HG02973 (cell line): ENCODE measurements around the gene WDHD1.
"Not testable (repeated sequence)": the region's sequence is repeated elsewhere in the genome, so short reads cannot be mapped to it uniquely, and the experiment has no call there.

Source experiments
- ATAC-seq: cut with Tn5 transposase; IDR thresholded peaks from one replicate; pipeline ENCODE4 v1.9.1; 2021; ENCODE audit warnings: moderate library complexity; ENCODE audit not compliant: unreplicated experiment

WDHD1 gene

DNA sequence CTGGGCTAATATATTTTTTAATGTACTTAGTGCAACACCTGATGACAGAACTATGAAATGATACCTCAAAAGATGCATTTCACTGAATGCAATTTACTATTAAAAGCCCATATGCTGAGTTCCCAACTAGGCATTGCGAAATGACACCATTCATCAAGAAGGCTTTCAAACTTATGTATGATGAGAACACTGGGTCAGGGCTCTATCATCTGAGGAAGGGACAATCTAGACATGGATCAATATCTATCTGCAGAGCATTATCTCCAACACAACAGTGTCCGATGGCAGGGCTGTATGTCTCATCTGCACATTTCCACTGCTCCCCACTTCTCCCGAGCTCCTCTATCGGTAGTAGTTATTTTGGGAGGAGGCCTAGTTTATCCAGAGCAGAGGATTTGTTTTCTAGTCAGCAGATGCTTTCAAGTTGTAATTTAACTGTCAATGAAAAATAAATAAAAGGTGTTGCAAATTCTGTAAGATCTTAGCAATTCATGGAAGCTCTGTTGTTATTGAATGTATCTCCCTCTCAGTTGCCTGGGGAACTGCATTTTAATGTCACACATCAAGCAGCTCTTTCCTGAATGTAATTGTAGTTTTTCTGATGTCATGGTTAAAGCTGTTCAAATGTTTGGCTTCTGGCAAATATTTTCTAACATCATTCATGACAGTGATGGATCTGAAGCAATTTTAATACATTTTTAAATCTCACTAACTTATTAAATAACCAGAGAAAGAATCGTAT lies 116.9 kb downstream of the WDHD1 start:
- no peak for ATAC-seq

DNA sequence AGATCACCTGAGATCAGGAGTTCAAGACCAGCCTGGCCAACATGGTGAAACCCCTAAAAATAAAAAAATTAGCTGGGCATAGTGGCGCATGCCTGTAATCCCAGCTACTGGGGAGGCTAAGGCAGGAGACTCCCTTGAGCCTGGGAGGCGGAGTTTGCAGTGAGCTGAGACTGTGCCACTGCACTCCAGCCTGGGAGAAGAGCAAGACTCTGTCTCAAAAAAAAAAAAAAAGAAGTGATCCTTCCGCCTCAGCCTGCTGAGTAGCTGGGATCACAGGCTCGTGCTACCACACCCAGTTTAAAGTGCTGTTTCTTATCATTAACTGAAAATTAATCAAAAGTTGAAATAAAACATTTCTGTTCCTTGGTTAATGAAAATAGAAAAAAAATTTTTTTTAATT lies 117.9 kb downstream of the WDHD1 start:
- not testable (repeated sequence) for ATAC-seq

DNA sequence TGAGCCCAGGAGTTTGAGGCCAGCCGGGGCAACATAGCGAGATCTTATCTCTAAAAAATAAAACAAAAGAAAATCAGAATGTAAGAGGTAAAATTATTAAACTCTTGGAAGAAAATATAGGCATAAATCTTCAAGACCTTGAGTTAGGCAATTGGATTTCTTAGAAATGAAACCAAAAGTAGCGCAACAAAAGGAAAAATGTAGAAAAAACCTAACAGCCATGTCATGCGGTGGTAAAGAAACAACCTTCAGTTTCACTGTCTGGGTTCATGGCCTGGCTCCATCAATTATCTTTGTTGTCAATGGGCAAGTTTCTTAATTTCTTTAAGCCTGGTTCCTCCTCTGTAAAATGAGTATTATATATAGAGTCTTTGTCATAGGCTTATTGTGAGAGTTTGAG lies 118.7 kb downstream of the WDHD1 start:
- no peak for ATAC-seq

DNA sequence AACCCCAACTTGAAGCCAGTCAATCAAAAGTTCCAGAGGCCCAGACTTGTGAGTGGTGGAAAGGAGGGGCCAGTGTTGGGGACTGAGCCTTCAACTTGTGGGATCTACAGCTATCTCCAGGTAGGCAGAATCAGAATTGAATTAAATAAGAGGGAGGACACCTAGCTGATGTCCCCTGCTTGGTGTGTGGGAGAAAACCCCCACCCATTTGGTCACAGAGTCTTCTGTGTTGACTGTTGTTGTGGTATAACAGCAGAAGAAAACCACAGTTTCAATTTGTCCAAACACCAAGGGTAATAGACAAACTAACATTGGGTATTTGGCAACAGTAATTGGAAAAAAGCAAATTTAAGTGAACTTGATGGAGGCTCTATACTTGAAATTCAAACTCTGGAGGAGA lies 120.8 kb downstream of the WDHD1 start:
- no peak for ATAC-seq

DNA sequence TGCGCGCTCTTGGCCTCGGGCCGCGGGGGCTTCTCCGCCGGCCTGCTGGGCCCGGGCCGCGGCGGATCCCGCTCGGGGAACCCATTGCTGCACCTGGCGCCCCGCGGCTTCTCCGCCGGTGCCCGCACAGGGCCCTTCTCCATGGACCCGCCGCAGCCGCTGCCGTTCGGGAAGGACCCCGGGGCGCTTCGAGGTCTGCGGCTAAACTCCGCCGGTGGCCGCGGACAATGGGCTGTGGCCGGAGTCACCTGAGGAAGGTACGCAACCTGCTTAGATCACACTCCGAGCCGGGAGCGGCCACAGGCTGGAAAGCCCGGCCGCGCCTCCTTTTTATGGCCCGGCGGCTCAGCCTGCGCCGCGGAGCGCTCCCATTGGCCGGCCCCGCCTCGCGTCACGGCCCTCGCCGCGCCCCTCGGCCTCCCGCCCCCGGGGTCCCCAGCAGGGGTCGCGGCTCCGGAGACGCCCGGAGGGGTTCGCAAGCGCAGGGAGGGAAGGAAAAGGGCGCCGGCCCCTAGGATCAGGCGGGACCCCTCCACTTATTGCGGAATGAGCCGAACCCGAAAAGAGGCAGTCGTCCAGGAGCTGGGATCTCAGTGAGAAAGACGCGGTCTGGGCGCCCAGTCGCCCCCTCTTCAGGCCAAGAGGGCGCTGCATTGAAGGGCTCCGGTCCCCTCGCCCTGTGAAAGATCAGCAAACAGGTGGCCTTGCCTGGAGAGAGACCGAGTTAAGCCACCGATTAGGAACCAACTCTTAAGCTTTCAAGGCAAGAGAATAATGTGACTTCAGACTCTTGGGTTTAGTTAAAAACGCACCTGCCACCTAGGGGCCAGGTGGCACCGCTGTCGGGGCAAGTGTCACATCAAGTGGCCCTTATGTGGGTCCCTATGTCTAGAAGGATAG lies 124.1 kb downstream of the WDHD1 start, which contains the start of gene GCH1:
Gene GCH1 (minus strand): TSS at position 306 of the 900 bp plus-strand sequence. CDS start 163 bp downstream, at position 143.
- peak; percentile 76 for ATAC-seq

DNA sequence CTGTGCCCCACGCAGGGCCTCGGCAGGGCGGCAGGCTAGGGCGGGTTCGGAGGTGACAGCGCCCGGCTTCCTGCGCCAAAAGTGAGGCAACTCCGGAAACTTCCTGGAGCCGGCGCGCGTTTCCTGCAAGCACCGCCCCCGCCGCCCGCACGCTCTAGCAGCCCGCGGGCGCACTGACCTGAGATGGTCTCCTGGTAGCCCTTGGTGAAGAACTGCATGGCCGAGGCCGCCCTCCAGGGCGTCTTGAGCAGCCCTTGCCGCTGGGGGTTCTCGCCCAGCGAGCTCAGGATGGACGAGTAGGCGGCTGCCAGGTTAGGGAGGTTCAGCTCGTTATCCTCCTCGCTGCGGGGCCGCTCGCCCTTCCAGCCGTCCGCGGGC lies 124.8 kb downstream of the WDHD1 start:
- ATAC-seq = peak; percentile 55

DNA sequence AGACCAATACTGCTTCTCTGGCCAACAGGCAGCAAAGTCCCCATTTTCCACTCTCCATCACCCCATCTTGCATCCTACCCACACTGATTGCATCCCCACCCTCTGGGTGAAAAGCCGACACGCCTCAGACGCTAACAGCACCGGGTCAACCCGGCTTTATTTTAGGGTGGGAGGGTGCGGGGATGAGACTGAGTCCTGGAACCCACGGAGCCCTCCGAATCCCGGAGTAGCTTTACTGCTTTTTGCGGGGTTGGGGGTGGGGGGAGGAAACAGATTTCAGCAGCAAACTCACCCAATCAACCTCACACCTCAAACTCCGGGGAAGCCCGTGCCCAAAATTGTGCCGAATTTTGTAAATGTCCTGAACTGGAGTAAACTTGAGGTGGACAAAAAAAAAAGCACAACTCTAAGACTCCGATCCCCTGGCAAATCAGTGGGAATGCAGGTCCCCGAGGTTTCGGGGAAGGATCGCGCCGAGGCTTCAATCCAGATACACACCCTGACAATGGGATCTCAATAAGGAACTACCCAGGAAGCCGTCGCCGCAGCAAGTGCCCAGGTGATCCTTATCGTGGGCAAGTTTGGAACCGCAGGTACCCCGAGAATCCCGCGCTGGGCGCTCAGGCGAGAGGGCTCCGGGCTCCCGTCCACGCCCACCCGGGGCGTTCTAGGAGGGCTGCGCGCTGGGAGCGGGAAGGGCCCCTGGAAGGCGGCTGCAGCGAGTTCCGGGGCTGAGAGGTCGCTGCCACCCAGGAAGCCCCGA lies 125.3 kb downstream of the WDHD1 start:
- ATAC-seq = no peak

DNA sequence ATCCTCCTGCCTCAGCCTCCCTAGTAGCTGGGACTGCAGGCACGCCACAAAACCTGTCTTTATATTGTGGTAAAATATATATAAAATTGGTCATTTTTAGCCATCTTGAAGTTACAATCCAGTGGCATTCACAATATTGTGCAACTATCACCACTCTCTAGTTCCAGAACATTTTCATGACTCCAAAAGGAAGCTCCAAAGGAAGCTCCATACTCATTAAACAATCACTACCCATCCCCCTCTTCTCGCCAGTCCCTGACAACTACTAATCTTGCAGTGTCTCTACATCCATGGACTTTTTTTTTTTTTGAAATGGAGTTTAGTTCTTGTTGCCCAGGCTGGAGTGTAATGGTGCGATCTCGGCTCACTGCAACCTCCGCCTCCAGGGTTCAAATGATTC lies 127.3 kb downstream of the WDHD1 start:
- ATAC-seq = no peak

DNA sequence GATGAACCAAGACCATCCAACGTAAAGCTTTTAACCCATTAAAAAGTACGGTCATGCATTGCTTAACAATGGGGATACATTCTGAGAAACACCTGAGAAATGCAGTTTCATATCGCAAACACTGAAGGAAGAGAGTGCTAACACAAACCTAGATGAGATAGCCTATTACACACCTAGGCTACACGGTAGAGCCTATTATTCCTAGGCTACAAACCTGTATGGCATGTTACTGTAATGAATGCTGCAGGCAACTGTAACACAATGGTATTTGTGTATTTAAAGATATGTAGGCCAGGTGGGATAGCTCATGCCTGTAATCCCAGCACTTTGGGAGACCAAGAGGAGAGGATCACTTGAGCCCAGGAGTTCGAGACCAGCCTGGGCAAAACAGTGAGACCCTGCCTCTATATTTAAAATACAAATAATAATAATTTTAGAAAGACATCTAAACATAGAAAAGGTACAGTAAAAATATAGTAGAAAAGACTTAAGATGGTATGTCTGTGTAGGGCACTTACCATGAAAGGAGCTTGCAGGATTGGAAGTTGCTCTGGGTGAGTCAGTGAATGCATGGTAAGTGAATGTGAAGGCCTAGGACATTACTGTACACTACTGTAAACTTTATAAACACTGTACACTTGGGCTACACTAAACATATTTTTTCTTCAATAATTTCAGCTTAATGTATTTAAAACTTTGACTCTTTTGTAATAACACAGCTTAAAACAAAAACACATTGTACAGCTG lies 128.9 kb downstream of the WDHD1 start:
- ATAC-seq = not testable (repeated sequence)

DNA sequence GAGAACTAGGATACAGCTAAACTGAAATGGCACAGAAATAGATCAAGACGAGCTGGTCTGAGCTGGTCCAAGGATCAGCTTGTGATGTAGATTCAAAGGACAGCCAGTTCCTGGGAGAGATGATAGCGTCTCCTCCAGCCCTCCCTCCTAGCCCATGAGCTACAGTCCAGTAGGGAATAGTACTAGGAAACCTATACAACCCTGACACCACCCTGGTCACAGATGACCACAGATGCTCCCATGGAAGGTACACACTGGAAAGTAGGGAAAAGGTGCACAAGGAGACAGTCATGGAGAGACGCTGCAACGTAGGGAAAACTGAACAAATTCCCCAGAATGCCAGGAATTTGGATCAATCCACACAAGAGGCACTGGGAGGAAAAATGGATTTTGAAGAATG lies 131.2 kb downstream of the WDHD1 start:
- no peak for ATAC-seq

DNA sequence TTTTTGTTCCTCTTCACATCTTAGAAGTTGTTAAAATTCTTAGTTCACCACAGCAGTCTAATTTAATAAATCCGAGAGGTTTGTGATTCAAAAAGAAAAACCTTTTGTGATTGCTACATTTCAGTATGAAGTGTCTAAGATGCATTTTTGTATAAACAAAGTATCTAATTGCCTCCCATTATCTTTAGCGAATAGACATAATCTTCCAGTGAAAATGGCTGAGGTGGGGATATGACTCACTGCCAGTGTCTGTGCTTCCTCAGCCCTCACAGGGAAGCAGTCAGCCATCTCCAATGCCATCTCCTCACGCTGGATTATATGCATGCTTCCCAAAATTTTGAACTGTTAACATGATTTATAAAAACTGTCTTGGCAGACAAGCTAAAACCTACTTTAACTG lies 131.9 kb downstream of the WDHD1 start:
- no peak for ATAC-seq

DNA sequence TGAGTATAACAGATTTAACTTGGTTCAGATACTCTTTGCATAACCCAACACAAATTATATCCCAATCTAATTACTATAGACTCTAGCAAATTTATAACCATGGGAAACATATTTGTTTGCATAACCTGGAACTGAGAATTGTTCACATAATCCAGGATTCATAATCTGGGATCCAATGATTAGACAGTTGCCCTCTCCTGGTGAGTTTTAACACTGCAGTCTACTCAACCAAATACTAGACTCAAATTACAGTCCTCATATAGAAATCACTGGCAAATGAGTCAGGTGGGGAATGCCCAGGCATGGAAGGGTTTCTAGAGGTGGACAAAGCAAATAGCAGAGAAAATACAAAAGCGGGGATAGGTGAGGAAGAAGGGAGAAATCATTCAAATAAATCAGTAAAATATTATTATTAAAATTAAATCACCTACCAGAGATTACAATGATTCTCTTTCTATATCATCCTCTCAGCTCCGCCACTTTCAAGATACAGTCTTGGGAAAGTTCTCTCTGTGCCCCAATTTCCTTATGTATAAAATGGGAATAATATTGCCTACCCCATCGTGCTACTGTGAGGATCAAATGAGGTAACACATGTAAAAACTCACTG lies 133.6 kb downstream of the WDHD1 start:
- no peak for ATAC-seq

DNA sequence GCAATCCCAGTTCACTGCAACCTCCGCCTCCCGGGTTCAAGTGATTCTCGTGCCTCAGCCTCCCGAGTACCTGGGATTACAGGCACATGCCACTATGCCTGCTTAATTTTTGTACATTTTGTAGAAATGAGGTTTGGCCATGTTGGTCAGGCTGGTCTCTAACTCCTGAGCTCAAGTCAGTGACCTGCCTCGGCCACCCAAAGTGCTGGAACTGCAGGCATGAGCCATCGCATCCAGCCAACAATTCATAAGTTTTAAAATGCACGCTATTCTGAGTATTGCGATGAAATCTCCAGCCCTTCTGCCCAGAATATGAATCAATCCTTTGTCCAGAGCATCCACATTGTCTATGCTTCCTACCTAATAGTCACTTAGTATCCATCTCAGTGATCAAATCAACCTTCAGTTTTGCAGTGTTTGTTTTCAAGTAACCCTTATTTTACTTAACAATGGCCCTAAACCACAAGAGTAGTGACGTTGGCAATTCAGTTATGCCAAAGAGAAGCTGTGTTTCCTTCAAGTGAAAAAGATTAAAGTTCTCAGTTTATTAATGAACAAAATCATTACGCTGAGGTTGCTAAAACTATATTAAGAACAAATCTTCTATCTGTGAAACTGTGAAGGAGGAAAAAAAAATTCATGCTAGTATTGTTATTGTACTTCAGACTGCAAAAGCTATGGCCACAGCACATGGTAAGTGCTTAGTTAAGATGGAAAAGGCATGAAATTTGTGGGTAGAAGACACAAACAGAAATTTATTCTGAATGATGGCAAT lies 135.2 kb downstream of the WDHD1 start:
- ATAC-seq = no peak

DNA sequence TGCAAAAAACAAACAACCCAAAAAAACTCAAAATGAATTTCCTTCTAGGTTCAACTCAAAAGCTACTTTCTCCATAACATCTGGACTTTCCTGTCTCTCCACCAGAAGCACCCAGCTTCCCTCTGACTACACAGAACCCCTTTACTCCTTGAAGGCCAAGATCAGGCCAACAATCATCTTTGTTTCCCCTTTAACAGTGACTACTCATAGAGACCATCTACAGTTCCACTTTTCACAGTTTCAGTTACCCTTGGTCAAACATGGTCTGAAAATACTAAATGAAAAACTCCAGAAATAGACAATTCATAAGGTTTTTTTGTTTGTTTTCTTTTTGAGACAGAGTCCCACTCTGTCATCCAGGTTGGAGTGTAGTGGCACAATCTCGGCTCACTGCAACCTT lies 136.1 kb downstream of the WDHD1 start:
- ATAC-seq = peak; percentile 78

DNA sequence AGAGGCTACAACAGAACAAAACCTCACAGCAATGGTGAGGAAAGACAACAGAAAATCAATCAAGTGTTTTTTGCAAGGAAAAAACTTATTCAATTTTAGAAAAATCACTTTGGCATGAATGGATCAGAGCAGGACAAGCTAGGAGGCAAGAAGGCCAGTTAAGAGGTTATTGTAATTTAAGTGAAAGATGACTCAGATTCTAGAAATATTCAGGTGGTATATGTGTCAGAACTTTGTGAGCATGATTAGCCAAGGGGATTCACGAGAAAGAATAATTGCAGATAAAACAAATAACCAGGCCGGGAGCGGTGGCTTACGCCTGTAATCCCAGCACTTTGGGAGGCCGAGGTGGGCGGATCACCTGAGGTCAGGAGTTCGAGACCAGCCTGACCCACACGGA lies 137.0 kb downstream of the WDHD1 start:
- no peak for ATAC-seq
